Inferior parietal cortex (tissue), 1 donor: ENCODE results near the gene ATP2B3.
"Not testable (repeated sequence)": the region's sequence is repeated elsewhere in the genome, so short reads cannot be mapped to it uniquely, and the experiment has no call there.

Experiments
- DNase-seq: peaks from one replicate; pipeline ENCODE4 v3.0.0-alpha.2; 2016; ENCODE audit errors: extremely low spot score

The ATP2B3 gene

DNA sequence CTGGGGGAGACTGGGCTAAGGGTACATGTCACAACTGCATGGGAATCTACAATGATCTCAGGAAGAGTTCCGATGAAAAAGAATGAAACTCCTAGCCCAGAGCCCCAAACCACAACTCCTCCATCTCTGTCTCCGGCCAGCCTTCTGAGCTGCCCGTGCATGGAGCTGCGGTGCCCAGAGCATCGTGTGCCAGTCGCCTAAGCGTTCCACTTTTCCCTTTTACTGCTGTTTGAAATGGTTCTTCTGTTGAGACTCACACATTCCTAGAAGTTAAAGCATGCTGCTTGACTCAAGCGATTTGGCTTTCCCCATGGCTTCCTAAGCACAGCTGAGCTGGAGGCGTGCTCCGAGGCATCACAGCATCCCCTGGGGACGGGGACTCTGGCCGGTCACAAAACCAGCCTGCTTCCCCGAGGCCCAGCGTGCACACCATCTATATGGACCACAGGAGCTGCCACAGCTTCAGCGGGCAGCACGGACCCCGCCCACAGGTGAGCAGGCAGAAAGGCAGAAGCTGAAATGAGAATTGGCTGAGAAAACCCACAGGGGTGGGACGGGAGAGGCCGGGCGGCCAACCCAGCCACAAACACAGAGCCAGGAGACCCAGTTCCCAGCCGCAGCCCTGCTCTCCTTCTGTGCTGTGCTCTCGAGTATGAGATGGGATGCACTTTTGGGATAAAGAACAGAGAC, 76.5 kb downstream of the ATP2B3 start:
- no peak for DNase-seq

DNA sequence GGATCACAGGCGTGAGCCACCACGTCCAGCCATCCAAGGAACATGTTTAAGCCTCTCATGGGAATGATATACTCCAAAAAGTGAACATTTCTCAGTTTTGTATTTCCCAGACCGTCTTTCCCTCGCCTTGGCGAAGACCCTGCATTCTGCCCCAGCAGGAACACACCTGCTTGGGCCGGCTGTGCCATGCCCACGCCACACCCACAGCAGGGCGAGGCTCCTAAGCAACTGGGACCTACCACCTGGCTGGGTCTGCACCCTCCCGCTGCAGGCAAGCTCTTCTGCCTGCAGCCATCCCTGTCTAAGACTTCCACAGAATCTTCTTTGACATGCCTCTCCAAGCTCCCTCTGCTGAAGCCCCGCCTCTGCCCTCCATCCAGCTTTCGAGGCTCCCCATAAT, 77.9 kb downstream of the ATP2B3 start:
- DNase-seq: no peak

DNA sequence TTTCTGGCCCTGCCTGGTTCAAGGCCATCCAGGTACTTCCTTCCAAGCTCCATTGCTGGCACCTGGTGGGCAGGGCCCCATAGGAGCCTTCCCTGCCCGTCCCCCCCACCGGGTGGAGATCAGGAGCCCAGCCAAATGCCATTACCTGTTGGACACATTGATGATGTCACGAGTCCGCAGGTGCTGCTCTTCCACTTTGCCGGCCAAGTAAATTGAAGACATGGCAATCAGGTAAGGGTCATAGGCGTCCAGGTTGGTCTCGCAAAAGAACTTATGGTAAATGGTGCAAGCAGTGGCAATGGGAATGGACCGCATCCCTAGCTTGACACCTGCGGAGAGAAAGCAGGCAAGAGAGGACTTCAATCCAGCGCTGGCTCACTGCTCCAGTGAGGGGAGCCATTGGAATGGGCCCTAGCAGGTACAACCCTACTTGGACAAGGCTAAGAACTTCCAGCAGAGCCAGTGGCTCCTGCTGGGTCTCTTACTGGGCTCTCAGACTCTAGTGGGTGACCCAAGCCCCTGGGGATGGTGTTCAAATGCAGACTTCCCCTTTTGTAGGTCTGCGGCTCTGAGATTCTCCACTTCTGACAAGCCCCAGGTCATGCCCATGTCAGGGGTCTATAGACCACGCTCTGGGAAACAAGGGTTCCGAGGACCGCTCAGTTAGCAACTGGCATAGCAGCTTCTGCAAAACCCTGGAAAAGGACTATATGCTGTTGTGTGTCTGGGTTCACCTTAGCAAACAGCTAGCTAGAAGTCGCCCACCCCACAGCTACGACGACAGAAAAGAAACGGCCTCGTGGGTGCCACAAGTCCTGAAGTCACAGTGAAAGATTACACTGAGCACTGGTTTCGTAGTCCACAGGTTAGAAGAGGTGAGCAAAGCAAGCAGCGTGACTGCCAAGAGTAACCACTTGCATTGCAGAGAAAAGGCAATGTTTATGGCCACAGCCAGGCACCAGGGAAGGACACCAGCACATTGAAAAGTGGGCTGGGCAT, 78.7 kb downstream of the ATP2B3 start:
- no peak for DNase-seq

- DNase-seq: no peak
These were observed 79.7 kb downstream of the ATP2B3 start for GRCh38 chrX:153596981-153597750.

GRCh38 chrX:153598541-153599191, 81.2 kb downstream of the ATP2B3 start, which contains the start of gene CCNQ:
CCNQ (minus strand) TSS chrX:153599139; CDS start chrX:153599073, 66 bp downstream.
- no peak for DNase-seq

- DNase-seq: peak; percentile 77
These were observed 82.0 kb downstream of the ATP2B3 start for GRCh38 chrX:153599192-153600031.

DNA sequence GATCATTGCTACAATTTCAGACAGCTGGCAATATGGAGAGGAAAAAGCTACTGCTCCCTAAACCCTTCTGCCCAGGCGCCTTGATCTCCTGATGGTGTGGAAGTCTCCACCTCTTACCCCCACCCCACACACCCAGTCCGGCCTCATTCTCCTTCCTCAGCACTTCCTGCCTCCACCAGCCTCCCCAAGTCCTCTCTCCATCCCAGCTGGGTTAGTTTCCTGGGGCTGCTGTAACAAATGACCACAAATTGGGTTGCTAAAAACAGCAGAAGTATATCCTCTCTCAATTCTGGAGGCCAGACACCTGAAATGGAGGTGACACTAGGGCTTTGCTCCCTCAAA, 82.6 kb downstream of the ATP2B3 start:
- no peak for DNase-seq

GRCh38 chrX:153600921-153601320, 83.5 kb downstream of the ATP2B3 start:
- no peak for DNase-seq

GRCh38 chrX:153601511-153602110, 84.2 kb downstream of the ATP2B3 start:
- no peak for DNase-seq

DNA sequence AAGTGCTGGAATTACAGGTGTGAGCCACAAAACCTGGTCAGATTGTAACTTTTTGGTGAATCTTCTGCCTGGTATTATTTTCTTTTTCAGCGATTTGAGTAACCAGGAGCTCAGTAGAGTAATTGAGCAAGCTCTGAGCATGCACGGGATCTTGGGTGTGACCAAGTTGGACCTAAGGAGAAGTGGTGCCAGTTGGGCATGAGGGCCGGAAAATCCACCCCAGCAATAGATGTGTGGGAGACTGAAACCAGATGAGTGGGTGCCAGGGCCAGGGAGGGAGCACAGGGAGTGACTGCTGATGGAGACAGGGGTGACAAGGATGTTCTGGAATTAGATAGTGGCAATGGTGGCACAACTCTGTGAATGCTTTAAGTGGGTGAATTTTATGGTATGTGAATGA, 85.2 kb downstream of the ATP2B3 start:
- no peak for DNase-seq

- DNase-seq: no peak
These were observed 85.8 kb downstream of the ATP2B3 start for GRCh38 chrX:153603131-153603656.

DNA sequence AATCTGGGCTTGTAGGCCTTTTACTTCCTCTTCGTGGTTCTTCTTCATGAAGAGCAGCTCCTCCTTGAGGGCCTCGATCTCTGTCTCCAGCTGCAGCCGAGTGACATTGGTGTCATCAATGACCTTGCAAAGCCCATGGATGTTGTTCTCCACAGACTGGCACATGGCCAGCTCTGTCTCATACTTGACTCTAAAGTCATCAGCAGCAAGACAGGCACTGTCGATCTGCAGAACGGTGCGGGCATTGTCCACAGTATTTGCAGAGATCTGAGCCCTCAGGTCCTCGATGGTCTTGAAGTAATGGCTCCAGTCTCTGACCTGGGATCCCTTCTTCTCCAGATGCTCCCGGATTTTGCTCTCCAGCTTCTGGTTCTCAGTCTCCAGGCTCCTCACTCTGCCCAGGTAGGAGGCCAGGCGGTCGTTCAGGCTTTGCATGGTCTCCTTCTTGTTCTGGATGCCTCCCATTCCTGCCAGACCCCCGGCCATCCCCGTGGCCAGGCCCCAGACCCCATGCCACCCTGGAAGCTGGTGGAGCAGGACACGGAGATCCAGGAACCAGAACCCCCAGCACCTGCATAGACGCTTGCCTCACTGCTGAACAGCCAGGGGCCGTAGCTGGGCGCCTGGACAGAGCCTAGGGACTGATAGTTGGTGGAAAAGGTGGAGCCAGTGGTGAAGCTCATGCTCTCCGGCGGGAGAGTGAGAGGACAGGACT, 87.4 kb downstream of the ATP2B3 start:
- DNase-seq: not testable (repeated sequence)

- no peak for DNase-seq
These were observed 89.1 kb downstream of the ATP2B3 start for GRCh38 chrX:153606503-153606902.

DNA sequence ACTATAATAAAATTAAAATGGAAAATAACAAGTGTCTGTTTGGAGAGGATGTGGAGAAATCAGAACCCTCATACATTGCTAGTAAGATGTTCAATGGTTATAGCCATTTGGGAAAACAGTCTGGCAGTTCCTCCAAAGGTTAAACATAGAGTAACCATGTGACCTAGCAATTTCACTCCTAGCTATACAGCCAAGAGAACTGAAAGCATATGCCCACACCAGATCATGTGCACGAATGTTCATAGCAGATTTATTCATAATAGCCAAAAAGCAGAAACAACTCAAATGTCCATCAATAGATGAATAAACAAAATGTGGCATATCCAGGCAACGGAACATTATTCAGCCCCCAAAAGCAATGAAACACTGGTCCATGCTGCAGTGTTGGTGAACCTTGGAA, 90.9 kb downstream of the ATP2B3 start:
- DNase-seq: no peak

- DNase-seq: no peak
These were observed 91.4 kb downstream of the ATP2B3 start for GRCh38 chrX:153608806-153609205.

DNA sequence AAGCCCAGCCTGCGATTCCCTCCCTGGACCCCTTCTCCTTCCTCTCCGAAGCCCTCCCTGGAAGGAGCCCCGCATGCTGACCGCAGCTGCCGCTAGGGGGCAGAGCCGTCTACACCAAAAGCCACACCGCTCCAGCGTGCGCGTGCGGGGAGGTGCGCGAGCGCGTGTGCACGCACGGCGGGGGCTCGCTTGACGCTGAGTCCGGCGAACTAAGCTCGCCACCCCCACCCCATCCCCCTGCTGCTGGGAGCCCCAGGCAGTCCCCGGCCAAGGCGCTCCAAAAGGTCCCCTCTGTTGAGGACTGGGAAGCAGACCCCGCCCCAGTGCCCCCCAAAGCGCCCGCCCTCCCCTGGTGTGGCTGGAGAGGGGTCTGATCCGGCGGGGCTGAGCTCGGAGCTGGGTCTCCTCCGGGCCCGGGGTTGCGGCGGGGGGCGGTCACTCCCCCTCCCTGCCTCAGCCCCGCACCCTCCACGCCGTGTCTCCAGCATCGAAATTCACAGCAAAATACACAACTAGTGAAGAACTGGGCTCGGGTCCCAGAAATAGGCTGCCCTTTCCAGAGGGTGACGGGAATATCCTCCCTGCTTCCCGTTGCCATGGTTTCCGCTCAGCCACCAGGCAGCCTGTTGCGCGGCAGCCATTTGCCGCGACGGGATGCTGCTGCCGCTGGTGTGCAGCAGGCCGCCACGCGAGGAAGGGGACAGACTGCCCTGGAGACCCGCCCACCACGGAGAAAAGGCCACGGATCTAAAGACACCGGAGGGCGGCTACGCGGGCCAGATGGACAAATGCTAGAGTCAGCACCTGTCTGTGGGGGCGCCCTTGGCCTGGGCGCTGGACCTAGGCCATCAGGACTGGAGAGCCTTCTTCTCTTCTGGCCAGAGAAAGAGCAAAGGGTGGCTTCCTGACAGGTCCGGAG, 92.7 kb downstream of the ATP2B3 start:
- peak; percentile 73 for DNase-seq

- DNase-seq: no peak
These were observed 93.4 kb downstream of the ATP2B3 start for GRCh38 chrX:153610836-153611213.
